ENCODE results near the gene SKAP1.

- TF ChIP-seq SNAI2 (CRISPR knock-in tag; IDR thresholded peaks at IDR 0.05) (no peak), RARB (CRISPR knock-in tag; IDR thresholded peaks at IDR 0.05) (no peak), ZFP3 (CRISPR knock-in tag; IDR thresholded peaks at IDR 0.05) (no peak), ZNF8 (CRISPR knock-in tag; IDR thresholded peaks at IDR 0.05) (no peak)
Observed at GRCh38 chr17:48429156-48429555, 858 bp downstream of the SKAP1 start.

Data from SK-N-SH treated with all-trans-retinoic acid at 6 μM for 48 hours (cell line).